ENCODE data around the gene PHRF1.

PHRF1 gene

DNA sequence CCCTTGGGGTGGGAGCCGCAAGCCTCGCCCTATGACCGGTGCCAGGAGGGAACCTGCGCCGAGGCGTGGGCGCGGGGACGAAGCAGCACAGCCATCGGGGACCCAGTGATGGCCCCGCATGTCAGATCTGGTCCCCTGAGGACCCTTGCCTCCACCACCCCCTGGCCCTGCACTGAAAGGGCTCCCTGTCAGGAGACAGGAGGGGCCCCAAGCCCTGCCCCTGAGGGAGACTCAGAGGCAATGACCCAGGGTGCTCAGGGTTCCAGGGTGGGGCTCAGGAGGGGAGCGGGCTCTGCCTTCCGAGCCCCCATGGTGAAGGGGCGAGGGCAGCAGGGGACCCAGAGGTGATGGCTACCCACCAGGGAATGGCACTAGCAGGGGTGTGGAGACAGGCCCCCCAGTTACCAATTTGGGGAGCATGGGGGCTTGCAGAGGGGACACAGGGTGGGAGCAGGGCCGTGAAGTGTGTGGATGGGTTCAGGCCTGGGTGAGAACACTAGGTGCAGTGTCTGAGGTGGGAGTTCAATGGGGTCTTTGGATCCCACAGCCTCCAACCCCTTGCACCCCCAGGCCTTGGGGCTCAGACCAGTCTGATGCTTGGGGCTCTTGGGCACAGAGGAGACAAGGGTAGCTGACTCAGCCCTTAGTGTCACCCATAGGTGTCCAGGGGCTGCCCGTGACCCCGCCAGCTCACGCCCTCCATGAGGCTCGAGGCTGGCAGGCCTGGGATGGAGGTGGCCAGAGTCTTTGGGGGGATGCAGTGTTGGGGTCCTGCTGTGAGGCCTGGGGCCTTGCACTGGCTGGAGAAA lies 38.4 kb upstream of the PHRF1 start:
- no peak for DNase-seq (ENCODE audit: low read depth)

DNA sequence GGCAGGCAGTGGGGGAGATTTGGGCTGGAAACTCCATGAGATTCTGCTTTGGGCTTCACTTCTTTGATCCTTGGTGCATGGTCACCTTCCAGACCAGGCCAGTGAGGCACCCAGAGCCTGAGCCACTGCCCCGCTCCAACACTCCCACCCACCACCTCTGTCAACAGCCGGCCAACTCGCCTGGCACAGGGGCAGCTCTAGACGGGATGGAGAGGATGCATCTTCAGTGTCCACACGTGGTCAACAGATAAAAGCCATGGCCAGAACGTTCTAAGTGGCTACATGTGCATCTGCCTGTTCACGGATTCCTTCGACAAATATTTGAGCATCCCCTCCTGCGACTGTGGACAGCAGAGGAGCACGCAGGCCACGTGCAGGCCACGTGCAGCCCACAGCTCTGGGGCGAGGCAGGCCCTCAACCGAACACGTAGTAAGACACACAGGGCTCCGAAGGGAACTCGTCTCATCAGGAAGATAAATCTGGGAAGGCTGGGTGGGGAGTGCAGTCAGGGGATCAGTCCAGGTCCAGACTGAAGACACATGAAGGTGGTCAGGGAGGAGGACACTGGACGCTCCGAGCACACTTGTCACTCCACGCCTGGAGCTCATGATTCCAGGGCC lies 37.7 kb upstream of the PHRF1 start:
- DNase-seq (ENCODE audit: low read depth), result no peak

DNA sequence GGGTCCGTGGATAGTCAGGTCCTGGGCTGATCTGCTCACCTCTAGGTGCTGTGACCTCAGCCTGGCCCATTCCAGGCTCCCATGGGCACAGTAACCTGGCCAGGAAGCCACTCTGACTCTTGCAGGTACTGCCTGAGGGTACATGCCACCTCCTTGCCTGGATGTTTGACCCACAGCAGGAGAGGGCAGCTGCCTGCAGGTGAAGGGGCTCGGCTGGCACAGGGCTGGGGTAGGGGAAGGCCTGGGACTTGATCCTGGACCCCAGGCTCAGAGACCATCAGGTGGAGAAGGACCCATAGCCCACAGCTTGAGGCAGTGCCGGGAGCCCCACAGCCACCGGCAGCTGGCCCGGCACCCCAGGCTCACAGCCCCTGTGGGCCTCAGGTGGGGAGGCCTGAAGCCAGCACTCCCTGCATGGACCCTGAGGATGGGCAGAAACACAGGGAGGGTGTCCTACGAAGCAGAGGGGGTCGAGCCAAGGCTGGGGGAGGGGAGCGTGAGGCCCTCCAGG lies 36.2 kb upstream of the PHRF1 start:
- no peak for DNase-seq (ENCODE audit: low read depth)

DNA sequence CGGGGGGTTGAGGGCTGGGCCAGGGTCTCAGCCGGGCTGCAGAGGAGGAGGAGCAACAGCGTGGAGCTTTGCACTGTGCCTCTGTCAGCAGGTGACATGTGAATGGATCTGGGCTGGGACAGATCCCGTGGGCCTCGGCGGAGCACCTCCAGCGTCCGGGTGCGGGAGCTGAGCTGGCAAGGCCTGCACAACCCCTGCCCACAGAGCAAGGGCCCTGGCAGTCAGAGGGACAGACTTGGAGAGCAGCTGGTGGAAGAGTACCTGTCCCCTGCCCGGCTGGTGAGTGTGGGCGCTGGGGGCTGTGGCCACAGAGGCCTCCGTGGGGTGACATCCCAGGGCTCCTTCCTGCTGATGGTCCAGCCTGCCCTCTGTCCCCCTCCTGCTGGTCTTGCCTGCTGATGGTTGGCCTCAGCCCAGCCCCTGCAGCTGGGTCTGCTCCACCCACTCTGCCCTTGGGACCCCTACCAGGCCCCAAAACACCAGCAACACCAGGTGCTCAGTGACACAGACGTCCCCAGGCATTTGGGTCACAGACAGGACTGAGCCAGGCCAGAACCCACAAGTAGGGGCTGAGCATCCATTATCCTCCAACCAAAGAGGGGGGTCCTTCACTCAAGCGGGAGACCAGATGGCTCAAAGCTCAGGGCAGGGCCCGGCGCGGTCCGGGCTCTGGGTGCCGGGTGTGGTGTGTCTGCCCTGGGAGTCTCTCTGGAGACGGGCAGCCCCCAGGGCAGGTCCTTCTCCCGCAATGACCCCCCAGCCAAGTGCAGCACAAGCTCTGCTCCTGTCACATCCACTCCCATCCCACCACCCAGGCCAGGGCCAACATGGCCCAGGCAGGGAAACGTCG lies 35.5 kb upstream of the PHRF1 start:
- DNase-seq (ENCODE audit: low read depth), result no peak

DNA sequence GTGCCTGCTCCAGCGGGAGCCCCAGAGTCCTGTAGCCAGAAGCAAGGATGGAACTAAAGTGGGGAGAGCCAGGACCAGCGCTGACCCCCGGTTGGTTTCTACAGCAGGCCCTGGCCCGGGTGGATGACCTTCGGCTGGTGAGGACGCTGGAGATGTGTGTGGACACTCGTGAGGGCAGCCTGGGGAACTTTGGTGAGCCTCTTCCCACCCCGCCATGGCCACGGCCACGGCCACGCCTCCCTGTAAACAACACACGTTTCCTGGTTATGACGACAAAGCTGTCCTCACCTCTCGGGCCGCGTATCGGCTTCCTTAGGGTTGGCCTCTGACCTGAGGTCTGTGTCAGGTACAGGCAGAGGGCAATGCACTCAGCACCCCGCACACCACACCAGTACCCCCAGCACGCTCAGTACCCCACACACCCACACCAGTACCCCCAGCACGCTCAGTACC lies 34.8 kb upstream of the PHRF1 start:
- no peak for DNase-seq (ENCODE audit: low read depth)

DNA sequence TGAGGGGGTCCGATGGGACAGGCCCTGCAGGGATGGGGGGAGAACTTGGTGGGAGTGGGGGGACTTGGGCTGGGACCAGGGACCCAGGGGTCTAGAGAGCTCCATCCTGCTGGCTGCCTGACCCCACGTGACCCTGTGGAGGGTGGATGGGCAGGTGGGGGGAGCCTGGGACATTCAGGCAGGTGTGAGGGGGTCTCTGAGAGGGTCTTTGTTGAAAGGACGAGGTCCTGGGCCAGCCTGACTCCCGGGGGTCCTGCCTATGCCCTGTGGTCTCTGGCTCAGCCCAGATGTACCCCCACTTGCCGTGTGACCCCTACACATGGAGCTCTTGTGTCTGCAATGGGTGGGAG lies 31.5 kb upstream of the PHRF1 start:
- no peak for DNase-seq (ENCODE audit: low read depth)

DNA sequence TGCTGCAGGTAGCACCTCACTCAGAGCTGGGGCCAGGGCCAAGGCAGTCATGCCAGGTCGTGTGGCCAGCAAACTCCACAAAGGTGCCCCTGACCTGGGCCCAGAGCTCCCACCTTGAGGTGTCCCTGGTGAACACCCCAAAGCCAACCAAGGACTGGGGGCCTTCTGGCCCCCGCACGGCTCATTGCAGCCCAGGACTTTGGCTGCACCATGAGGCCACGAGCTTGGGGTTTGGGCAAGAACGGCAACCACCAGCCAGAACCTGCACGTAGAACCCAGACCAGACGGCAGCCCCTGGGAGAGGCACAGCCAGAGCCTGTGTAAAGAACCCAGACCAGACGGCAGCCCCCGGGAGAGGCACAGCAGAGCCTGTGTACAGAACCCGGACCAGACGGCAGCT lies 31.1 kb upstream of the PHRF1 start:
- DNase-seq (ENCODE audit: low read depth), result no peak

DNA sequence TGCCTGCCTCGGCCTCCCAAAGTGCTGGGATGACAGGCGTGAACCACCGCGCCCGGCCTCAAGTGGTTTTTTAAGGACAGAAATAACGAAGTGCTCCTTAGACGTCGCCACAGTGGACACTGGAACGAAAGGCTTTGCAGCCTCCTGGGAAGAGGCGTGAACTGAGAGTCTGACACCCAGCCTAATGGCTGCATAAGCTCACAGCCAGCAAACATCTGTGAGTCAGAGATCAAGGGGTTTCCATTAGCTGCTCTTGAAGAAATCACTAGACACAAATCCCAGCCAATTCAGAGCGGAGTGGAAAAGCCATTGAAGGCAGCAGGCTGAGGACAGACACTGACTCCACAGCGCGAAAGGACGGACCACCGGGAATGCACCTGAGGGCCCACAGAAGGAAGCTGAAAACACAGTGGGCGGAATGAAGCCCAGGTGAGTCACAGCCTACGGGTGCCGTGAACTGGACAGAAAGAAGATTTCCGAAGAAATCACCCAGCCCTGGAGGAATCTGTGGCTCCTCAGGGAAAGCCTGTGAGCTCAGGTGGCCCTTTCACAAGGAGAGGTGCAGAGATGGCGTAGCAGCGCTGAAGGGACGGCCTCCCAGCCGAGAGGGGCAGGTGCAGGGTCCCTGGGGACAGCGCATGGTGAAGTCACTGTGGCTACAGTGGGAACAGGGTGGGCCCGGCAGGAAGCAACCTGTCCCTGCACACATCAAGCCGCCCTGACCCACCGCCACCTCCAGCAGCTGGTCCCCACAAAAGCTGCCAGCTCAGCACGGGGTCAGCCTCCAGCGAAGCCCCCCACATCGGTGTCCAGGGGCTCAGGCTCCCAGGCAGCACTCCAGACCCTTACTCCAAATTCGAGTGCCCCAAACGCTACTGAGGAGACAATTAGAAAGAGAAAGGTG lies 27.3 kb upstream of the PHRF1 start:
- no peak for DNase-seq (ENCODE audit: low read depth)

DNA sequence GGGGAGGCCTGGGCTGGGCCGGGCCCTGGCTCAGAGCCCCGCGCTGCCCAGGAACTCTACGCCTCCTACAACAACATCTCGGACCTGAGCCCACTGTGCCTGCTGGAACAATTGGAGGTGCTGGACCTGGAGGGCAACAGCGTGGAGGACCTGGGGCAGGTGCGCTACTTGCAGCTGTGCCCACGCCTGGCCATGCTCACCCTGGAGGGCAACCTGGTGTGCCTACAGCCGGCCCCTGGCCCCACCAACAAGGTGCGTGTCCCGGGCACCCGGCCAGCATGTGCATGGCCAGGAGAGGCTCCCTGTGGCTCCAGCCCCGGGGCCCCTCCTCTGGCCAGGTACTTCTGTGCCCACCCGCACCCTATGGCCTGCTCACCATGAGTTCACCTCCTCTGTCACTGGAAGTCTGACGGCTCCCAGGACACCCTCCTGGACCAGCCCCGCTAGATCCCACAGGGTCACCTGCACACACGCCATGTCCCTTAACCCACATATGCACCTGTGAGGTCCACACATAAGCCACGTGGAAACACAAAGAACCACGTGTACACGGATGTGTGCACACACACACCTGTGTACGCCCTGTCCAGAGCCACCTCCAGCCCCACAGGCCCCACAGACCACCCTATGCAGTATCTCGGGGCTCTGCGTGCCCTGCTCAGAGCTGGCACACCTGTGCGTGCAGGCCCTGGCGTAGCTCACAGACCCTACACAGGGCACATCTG lies 26.1 kb upstream of the PHRF1 start:
- DNase-seq (ENCODE audit: low read depth), result no peak

DNA sequence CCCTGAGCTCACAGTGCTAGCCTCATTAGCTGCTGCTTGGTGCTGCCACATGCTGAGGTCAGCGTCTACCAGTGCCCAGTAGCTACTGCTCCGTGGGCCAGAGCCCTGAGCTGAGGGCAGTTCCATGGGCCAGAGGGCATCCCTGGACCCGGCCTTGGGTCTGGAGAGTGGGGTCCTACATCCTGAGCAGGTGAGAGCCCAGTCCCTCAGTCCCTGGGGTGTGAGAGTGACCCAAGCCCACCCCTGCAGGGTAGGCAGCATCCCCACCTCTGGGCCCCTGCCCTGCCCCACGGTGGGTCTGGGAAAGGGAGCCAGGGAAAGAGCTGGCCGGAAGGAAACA lies 25.6 kb upstream of the PHRF1 start:
- no peak for DNase-seq (ENCODE audit: low read depth)

DNA sequence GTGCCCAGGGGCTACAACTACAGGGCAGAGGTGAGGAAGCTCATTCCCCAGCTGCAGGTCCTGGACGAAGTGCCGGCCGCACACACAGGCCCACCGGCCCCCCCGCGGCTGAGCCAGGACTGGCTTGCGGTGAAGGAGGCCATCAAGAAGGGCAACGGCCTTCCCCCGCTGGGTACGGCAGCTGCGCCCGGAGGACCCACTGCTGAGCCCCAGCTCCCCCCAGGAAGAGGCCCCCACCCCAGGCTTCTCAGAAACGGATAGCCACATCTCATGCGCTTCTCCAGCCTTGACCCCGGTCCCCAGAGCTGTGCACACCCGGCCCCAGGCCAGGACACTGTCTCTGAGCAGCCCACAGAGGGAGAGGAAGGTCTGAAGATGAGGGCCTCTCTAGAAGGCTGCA lies 25.1 kb upstream of the PHRF1 start:
- DNase-seq (ENCODE audit: low read depth), result no peak

DNA sequence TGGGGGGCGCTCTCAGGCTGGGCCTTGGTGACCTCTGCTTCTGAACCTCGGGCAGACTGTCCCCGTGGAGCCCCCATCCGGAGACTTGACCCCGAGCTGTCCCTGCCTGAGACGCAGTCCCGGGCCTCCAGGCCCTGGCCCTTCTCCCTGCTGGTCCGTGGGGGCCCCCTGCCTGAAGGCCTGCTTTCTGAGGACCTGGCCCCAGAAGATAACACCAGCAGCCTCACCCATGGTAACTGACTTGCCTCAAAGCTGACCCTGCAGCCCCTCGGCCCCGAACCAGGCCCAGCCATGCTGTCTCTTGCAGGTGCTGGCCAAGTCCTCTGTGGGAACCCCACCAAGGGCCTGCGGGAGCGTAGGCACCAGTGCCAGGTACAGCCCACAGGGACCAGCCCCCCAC lies 24.7 kb upstream of the PHRF1 start:
- no peak for DNase-seq (ENCODE audit: low read depth)

DNA sequence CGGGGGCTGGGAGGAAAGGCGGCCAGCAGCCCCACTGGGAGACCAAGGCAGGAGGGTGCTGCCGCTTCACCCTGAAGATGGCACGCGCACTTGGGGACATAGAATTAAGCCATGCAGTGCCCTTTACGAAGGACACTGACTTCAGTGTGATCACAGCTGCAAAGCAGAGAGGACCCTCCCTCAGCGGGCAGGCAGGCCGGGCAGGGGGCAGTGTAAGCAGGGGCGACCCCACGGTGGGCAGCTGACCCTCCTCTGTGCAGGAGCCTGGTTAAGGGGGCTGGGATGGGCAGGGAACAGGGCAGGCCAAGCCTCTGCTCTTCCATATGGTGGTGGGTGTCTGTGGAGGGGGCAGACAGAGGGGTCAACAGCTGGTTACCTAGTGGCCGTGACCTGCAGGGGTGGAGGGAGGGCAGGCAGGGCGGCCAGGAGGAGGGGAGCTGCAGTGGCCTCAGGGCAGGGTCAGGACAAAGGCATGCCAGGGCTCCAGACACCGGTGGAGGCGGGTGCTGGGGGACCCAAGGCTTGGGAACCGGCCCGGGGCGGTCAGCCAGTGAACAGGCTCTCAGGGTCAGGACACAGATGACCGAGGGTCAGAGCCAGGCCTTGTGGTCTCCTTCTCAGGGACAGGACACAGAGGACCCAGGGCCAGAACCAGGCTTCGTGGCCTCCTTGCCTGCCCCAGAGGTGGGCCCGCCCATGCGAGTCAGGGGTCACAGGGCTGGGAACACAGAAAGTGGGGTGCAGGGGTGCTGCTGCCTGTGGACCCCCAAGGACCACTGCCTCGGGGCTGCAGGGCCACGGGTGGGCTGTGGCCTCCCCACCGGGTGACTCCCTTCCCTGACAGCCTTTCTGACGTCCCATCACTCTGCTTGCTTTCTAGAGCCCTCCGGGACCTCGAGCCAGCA lies 22.9 kb upstream of the PHRF1 start:
- DNase-seq (ENCODE audit: low read depth), result no peak

DNA sequence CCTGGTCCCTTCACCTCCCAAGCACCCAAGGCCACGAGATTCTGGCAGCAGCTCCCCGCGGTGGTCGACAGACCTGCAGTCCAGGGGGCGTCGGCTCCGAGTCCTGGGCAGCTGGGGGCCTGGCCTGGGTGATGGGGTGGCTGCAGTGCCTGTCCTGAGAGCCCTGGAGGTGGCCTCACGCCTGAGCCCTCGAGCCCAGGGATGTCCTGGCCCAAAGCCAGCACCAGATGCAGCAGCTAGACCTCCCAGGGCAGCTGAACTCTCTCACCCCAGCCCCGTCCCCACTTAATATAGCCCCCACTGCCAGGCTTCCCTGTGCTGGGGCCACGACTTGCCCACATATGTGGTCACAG lies 22.3 kb upstream of the PHRF1 start:
- DNase-seq (ENCODE audit: low read depth), result no peak

DNA sequence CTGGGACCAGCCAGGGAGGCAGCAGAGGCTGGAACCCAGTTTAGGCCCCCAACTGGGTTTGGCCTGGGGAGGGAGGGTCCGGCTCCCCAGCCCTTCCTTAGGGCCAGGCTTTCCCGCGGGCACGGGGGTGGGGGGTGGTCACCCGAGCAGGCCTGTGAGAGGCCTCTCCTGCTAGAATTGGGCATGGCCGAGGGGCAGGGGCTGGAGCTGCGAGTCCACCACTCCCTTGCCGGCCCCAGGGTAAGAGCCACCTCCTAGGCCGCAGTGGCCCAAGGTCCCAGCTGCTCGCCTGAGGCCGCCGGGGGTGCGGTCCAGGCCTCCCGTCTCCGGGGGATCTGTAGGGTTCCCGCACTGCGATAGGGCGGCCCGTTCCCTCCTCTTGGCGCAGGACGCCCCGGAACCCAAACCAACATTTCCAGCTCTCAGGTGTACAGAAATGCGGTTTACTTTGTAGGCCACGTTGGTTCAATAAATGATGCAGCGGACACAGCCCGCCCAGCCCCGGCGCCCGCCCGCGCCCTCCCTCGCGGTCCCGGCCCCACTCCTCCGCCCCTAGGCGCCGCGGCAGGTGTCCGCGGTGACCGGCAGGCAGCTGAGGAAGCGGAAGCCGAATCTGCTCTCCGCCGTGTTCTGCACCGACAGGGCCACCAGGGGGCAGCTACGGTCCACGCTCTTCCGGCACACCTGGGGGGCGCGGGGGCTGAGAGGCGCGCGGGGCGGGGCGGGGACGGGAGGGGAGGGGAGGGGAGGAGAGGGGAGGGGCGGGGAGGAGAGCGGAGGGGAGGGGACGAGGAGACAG lies 21.6 kb upstream of the PHRF1 start:
- DNase-seq (ENCODE audit: low read depth), result peak; percentile 63

DNA sequence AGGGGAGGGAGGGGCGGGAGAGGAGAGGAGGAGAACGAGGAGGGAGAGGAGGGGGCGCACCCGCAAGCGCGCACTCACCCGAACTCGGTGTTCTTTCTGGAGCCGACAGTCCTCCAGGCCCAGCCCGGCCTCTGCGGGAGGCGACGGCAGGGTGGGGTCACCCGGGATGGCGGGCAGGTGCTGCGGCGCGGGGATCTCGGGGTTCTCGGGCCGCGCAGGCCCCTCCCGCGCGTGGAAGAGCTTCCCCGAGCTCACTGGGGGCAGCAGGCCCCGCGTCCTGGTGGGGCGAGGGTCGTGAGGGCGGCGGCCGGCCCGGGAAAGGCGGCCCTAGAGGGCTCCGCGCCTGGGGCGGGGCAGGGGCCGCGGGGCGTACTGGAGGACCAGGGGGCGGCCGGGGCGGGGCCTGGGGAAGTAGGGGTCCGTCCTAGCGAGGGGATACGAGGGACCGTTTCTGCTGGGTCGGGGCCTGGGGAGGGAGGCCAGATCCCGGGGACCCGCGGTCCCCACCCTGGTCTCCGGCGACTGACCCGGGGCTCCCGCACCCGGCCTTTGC lies 21.0 kb upstream of the PHRF1 start:
- no peak for DNase-seq (ENCODE audit: low read depth)

DNA sequence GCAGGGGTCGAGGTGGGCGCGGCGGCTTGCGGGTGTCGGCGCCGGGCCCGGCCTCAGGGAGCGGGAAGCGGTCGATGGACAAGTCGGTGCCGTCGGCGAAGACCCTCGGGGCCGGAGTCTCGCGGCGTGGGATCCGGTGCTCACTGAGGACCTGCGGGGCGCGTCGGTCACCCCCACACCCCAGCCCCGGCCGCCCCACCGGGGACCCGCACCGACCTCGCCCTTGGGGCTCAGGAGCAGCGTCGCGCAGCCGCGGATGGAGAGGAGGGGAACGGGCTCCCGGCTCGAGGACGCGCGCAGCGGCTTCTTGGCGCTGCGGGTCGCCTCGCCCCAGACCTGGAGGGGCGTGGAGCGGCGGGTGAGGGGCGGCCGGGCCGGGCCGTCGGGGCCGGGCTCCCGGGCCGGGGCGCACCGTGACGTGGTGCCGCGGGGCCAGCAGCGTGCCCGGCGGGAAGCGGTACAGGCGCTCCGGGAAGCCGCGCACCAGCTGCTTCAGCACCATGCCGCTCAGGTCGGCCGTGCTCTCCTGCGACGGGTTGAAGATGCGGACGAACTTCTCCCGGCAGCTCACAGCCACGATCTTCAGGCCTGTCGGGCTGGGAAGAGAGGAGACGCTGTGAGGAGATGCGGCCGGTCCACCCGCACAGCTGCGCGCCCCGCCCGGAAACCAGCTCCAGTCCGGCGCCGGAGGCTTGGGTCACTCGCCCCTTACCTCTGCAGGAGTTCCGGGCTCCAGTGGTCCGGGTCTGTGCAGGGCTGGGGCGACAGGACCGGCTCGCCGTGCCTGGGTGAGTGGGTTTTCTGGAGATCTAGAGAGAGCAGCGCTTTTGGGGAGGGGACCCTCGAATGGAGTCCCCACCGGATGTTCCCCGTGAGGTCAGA lies 20.2 kb upstream of the PHRF1 start:
- no peak for DNase-seq (ENCODE audit: low read depth)

DNA sequence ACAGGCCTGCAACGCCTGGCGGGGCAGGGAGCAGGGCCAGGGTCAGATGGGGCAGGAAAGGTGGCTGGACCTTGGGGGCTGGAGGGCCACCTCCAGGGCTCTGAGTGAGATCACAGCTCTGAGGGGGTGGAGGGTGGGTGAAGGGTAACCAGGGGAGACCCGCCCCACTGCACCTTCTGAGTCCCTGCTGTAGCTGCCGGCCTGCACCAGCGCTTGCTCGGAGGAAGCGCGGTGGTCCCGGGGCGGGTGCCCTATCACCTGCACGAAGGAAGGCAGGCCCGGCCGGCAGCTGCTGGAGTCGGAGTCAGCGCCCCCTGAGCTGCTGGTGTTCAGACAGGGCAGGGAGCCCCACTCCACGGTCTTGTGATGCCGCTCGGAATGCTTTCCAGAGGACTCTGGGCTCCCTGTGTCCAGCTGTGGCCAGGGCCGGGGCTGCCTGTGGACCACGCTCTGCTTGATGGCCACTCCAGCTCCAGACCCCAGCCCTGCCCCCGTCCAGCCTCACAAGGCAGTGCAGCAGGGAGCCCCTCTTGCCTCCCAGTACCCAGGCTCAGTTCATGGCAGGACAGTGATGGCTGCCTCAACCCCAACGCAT lies 19.5 kb upstream of the PHRF1 start:
- no peak for DNase-seq (ENCODE audit: low read depth)
